Lung (tissue), 12 donors: ENCODE data around the gene DAZAP2. TPM values are rescaled to one million over a fixed set of nuclear protein-coding genes. Genes with fewer than 3 reads are reported as not detected.
"Not testable (repeated sequence)": the region's sequence is repeated elsewhere in the genome, so short reads cannot be mapped to it uniquely, and the experiment has no call there.

Experiments
- ATAC-seq: fragments of 200-7000 bp; cut with Tn5 transposase; one replicate; pipeline ENCODE4 v1.9.1; 2020; ENCODE audit warnings: moderate number of reproducible peaks; ENCODE audit not compliant: insufficient read depth, low FRiP score
- DNase-seq, 3 donors: peaks; one replicate each; pipeline ENCODE4 v3.0.0-alpha.2; 2013 to 2017
- H3K27ac ChIP-seq, 2 donors: one replicate each; pipeline ENCODE4 v1.5.1; 2013; ENCODE audit warnings: mild to moderate bottlenecking in 2 of 2, moderate library complexity in 2 of 2, control low read depth in 1 of 2, inconsistent platforms in 1 of 2, low read depth in 1 of 2, low read length in 1 of 2
- H3K27me3 ChIP-seq, 3 donors: one replicate each; pipeline ENCODE4 v1.5.1; 2013; ENCODE audit warnings: low read length in 2 of 3; ENCODE audit not compliant: control insufficient read depth in 3 of 3, insufficient read depth in 3 of 3
- H3K36me3 ChIP-seq, 4 donors: one replicate each; pipeline ENCODE4 v1.5.1; 2013; ENCODE audit warnings: low read length in 4 of 4, mild to moderate bottlenecking in 1 of 4, moderate library complexity in 1 of 4; ENCODE audit not compliant: control insufficient read depth in 4 of 4, insufficient read depth in 4 of 4
- H3K4me1 ChIP-seq, 5 donors: one replicate each; pipeline ENCODE4 v1.5.1; 2013; ENCODE audit warnings: low read length in 5 of 5, mild to moderate bottlenecking in 2 of 5, moderate library complexity in 1 of 5; ENCODE audit not compliant: control insufficient read depth in 5 of 5, insufficient read depth in 5 of 5
- H3K4me3 ChIP-seq: one replicate; pipeline ENCODE4 v1.5.1; 2013; ENCODE audit warnings: mild to moderate bottlenecking, control low read depth, moderate library complexity
- H3K9ac ChIP-seq, 2 donors: one replicate each; pipeline ENCODE4 v1.5.1; 2013; ENCODE audit warnings: low read length in 2 of 2, control low read depth in 1 of 2; ENCODE audit not compliant: insufficient read depth in 1 of 2
- H3K9me3 ChIP-seq, 4 donors: one replicate each; pipeline ENCODE4 v1.5.1; 2013; ENCODE audit warnings: low read length in 3 of 4, mild to moderate bottlenecking in 1 of 4, moderate library complexity in 1 of 4; ENCODE audit not compliant: control insufficient read depth in 4 of 4, insufficient read depth in 3 of 4
- WGBS, 2 donors: extraction: QIAGEN DNeasy Blood & Tissue Kit; methylation state at CpG; one replicate each; pipeline ENCODE4 v1.1.7; 2013; 5-methylcytosine and 5-hydroxymethylcytosine counted together
- polyA plus RNA-seq, 2 donors: library from polyadenylated mRNA; stranded (reverse); fragments of 200-250 nt; gene quantifications; one replicate each; pipeline ENCODE4 v1.2.1, GENCODE V29; 2013
- total RNA-seq, 2 donors: library from RNA; depleted of rRNA in 1 of 2; stranded (reverse); fragments of >200 nt in 1 of 2; gene quantifications; one replicate each; pipeline ENCODE4 v1.2.1, GENCODE V29; 2014 to 2021
- TF ChIP-seq, protein P1 (sequence below): IDR thresholded peaks from 2 replicates; pipeline ENCODE4 v1.5.1; 2012; ENCODE audit warnings: mild to moderate bottlenecking; ENCODE audit errors: control extremely low read depth, extremely low read depth
- donor health status: control.
- donor health status: control.
- donor health status: Bipolar disorder and iron deficiency.
- donor health status: healthy.
- donor health status: DM: yes; HTN: yes; CAD: no.

Gene DAZAP2
- total and polyA plus RNA-seq, 4 donors, result 146 to 644 (median 201) TPM

DNA sequence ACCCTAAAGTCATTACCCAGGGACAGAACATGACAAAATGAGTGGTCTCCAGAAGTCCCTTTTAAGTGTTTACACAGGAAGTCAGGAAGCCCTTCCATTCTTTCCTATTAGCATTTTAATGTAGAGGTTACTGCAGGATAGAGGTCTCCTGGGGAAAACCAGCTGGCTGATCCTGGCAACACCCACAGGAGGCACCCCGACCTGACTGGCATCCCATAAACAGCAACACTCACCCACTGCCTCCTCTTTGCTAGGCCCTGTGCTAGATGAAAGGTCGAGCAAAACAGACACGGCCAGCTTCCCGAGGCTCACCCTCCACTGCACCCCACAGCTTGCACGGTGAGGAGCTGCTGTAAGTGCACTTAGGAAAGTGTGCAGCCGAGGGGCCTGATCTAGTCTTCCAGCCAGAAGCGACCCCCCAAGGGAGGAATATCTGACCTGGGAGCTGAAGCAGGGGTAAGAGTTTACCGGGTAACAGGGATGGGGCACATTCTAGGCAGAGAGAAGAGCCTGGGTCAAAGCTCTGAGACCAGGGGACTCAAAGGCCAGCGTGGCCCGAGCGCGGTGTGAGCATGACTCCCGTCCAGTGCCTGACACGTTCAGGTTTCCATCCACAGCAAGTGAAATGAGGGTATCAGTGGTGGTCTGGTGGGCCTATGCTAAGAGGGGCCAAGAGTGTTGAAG lies 9.0 kb downstream of the DAZAP2 start:
- peak; percentile 20 for ATAC-seq

DNA sequence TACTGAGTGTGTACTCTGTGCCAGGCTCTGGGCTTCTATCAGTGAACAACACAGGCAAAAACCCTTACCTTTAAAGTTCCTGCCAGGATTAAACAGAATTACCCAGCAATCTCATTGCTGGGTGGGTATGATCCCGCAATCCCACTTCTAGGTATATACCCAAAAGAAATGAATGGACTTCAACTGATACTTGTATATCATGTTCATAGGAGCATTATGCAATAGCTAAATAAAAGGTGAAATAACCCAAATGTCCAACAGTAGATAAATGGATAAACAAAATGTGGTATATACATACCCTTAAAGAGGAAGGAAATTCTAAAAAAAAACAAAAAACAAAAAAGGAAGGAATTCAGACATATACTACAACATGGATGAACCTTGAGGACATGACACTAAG lies 14.7 kb downstream of the DAZAP2 start:
- TF ChIP-seq, protein P1, sequence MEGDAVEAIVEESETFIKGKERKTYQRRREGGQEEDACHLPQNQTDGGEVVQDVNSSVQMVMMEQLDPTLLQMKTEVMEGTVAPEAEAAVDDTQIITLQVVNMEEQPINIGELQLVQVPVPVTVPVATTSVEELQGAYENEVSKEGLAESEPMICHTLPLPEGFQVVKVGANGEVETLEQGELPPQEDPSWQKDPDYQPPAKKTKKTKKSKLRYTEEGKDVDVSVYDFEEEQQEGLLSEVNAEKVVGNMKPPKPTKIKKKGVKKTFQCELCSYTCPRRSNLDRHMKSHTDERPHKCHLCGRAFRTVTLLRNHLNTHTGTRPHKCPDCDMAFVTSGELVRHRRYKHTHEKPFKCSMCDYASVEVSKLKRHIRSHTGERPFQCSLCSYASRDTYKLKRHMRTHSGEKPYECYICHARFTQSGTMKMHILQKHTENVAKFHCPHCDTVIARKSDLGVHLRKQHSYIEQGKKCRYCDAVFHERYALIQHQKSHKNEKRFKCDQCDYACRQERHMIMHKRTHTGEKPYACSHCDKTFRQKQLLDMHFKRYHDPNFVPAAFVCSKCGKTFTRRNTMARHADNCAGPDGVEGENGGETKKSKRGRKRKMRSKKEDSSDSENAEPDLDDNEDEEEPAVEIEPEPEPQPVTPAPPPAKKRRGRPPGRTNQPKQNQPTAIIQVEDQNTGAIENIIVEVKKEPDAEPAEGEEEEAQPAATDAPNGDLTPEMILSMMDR, result no peak
- H3K36me3 ChIP-seq, result peaks cover 0 to 4% (median 0%) of the 10 kb centered on the region in 4 donors
- DNase-seq (no peak), ATAC-seq (no peak)
- WGBS, 2 donors, result 95 to 97% methylated on average over 1 of the region's 1 CpG
- no peak overlapping the region for H3K27ac ChIP-seq
- no peak overlapping the region for H3K4me3 ChIP-seq
- H3K27me3 ChIP-seq, result no peaks in the 10 kb centered on the region
- no peaks in the 10 kb centered on the region for H3K4me1 ChIP-seq
- H3K9ac ChIP-seq, result no peak overlapping the region
- no peaks in the 10 kb centered on the region for H3K9me3 ChIP-seq

More for the DNA sequence above, 9.0 kb downstream of the DAZAP2 start:
- no peak for DNase-seq
- 68 to 75% methylated on average over 14 of the region's 14 CpGs for WGBS, 2 donors
- TF ChIP-seq, protein P1, result no peak
- Histone ChIP-seq H3K36me3 (peaks cover 5 to 11% (median 7%) of the 10 kb centered on the region in 4 donors), H3K27me3 (no peaks in the 10 kb centered on the region), H3K9ac (no peak overlapping the region), H3K4me1 (peaks cover 0 to 10% (median 5%) of the 10 kb centered on the region in 5 donors), H3K4me3 (no peak overlapping the region), H3K9me3 (no peaks in the 10 kb centered on the region), H3K27ac (peak overlapping the region in 1 of 2 donors; percentile 26)

DNA sequence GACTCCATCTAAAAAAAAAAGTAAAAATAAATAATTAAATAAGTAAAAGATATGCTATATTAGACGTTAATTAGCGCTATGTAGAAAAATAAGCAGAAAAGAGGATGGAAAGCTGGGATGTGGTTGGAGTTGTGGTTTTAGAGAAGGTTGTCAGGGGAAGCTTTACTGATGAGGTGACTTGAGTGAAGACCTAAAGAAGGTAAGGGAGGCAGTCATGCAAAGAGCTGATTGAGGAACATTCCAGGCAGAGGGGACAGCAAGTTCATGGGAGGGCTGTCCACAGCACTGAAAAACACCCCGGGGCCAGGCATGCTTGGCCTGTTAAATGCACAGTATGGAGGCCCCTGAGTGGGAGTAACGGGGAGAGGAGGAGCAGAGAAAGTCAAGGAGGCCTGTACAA lies 15.9 kb downstream of the DAZAP2 start:
- no peaks in the 10 kb centered on the region for H3K9me3 ChIP-seq
- H3K27me3 ChIP-seq, result no peaks in the 10 kb centered on the region
- WGBS, 2 donors, result 75 to 81% methylated on average over 4 of the region's 4 CpGs
- no peak for DNase-seq
- H3K4me3 ChIP-seq, result no peak overlapping the region
- TF ChIP-seq, protein P1, result no peak
- no peaks in the 10 kb centered on the region for H3K4me1 ChIP-seq
- H3K9ac ChIP-seq, result no peak overlapping the region
- peaks cover 0 to 4% (median 0%) of the 10 kb centered on the region in 4 donors for H3K36me3 ChIP-seq
- no peak overlapping the region for H3K27ac ChIP-seq
- ATAC-seq, result no peak

DNA sequence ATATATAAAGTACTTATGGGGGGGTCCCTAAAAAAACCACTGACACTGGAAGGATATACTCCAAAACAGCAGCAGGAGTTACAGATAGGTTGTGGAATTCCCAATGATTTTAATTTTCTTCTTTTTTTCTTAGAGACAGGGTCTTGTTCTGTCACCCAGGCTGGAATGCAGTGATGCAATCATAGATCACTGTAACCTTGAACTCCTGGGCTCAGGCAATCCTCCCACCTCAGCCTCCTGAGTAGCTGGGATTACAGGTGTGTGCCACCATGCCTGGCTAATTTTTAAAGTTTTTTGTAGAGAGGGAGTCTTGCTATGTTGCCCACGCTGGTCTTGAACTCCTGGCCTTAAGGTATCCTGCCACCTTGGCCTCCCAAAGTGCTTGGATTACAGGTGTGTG lies 21.0 kb downstream of the DAZAP2 start:
- not testable (repeated sequence) for H3K36me3 ChIP-seq, H3K27me3 ChIP-seq, ATAC-seq, H3K9ac ChIP-seq, H3K4me3 ChIP-seq, H3K4me1 ChIP-seq, H3K27ac ChIP-seq, DNase-seq, H3K9me3 ChIP-seq
- WGBS, 2 donors, result 93 to 97% methylated on average over 1 of the region's 1 CpG
